AG10803 (cell line): Measurements from ENCODE around the gene L3MBTL2.
A peak's percentile ranks its signal among the peaks of the same experiment; 100 is the strongest.
"Not testable (repeated sequence)": the region's sequence is repeated elsewhere in the genome, so short reads cannot be mapped to it uniquely, and the experiment has no call there.

ENCODE experiments used
- DNase-seq: peaks from one replicate; pipeline ENCODE4 v3.0.0; 2010; ENCODE audit warnings: low read depth
- H3K4me3 ChIP-seq: 2 replicates; pipeline ENCODE4 v1.5.1; 2011; ENCODE audit warnings: mild to moderate bottlenecking, low read length, control low read depth
- CTCF ChIP-seq: conservative IDR thresholded peaks from 2 replicates; pipeline ENCODE4 v1.5.1; 2011; ENCODE audit warnings: mild to moderate bottlenecking, low read length, control low read depth, inconsistent platforms

The L3MBTL2 gene

DNA sequence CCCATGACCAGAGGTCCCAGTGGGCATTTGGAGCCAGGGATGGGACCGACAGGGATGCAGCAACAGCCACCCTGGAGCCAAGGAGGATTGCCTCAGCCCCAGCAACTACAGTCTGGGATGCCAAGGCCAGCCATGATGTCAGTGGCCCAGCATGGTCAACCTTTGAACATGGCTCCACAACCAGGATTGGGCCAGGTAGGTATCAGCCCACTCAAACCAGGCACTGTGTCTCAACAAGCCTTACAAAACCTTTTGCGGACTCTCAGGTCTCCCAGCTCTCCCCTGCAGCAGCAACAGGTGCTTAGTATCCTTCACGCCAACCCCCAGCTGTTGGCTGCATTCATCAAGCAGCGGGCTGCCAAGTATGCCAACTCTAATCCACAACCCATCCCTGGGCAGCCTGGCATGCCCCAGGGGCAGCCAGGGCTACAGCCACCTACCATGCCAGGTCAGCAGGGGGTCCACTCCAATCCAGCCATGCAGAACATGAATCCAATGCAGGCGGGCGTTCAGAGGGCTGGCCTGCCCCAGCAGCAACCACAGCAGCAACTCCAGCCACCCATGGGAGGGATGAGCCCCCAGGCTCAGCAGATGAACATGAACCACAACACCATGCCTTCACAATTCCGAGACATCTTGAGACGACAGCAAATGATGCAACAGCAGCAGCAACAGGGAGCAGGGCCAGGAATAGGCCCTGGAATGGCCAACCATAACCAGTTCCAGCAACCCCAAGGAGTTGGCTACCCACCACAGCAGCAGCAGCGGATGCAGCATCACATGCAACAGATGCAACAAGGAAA lies 27.3 kb upstream of the L3MBTL2 start:
- no peak overlapping the region for H3K4me3 ChIP-seq
- TF ChIP-seq CTCF: no peak
- DNase-seq: peak; percentile 25

GRCh38 chr22:41178425-41178975 lies 26.6 kb upstream of the L3MBTL2 start:
- DNase-seq: no peak
- no peak for TF ChIP-seq CTCF
- no peak overlapping the region for H3K4me3 ChIP-seq

GRCh38 chr22:41180362-41180761 lies 24.8 kb upstream of the L3MBTL2 start:
- not testable (repeated sequence) for H3K4me3 ChIP-seq, DNase-seq

- no peak overlapping the region for H3K4me3 ChIP-seq
- no peak for TF ChIP-seq CTCF
- DNase-seq: no peak
These were observed 24.2 kb upstream of the L3MBTL2 start for GRCh38 chr22:41180926-41181325.

DNA sequence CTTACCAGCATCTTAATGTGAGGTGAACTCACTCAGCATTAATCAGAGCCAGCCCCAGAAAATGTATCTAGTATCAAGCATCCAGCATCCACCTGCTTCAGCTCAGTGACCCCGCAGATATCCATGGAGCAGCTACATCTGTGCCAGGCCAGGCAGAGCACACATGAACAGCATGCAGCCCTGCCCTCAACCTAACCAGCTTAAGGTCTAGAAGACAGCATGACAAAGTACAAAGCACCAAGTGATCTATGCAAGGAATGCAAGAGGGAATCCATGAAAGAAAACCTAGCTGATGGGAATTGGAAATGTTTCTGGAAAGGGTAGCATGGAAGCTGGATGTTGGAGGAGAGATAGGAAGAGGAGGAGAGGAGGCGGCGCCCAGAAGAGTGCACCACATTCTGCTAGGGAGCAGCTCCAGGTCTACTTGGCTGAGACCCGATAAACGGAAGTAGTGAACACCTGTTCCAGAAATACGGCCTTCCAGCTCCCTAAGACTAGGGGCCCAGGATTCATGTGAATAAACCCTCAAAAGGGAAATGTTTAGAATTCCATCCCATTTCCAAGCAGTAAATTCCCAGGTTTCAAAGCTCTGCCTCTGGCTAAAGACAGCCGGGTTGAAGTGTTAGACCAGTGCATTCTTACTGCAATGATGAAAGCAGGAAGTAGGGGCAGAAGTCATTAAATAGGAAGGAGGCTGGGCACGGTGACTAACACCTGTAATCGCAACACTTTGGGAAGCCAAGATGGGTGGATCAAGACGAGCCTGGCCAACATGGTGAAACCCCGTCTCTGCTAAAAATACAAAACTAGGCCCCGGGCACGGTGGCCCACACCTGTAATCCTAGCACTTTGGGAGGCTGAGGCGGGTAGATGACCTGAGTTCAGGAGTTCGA lies 23.5 kb upstream of the L3MBTL2 start:
- no peak for TF ChIP-seq CTCF
- H3K4me3 ChIP-seq: no peak overlapping the region
- DNase-seq: peak; percentile 90

- TF ChIP-seq CTCF: no peak
- no peak for DNase-seq
- no peak overlapping the region for H3K4me3 ChIP-seq
These were observed 20.4 kb upstream of the L3MBTL2 start for GRCh38 chr22:41184679-41185078.

DNA sequence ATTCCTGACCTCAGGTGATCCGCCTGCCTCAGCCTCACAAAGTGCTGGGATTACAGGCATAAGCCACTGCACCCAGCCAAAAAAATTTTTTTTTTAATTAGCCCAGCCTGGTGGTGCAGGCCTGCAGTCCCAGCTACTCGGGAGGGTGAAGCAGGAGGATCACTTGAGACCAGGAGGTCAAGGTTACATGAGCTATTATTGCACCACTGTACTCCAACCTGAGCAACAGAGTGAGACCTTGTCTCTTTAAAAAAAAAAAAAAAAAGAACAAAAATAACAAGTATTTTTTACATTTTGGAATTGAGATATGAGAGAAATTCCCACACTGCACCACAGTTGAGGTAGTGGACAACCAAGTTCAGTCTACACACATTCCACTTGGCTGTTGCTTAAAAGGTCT lies 13.6 kb upstream of the L3MBTL2 start:
- no peak overlapping the region for H3K4me3 ChIP-seq
- no peak for DNase-seq
- TF ChIP-seq CTCF: no peak
